Pancreas (tissue), 10 donors: ENCODE measurements around the gene PTPRK. TPM values are rescaled to one million over a fixed set of nuclear protein-coding genes. Genes with fewer than 3 reads are reported as not detected.

Experiments
- ATAC-seq, 4 donors: fragments of 200-7000 bp; cut with Tn5 transposase; one replicate each; pipeline versions ENCODE4 v1.8.0 to v1.9.1; 2020; ENCODE audit warnings: mild to moderate bottlenecking in 4 of 4, moderate library complexity in 4 of 4
- DNase-seq, 6 donors: peaks; one replicate each; pipeline ENCODE4 v3.0.0-alpha.2; 2020
- FAIRE-seq: peaks from 2 replicates; lab custom pipeline; 2012; peaks lifted over from hg19 to GRCh38; lab: Jason Lieb, UNC
- H3K27ac ChIP-seq, 4 donors: fragments of 200-600 bp; sonication (generic); 1 replicate in 3 of 4; 2 replicates in 1 of 4; pipeline versions ENCODE4 v1.5.0 to v1.8.0; 2020
- H3K27me3 ChIP-seq, 4 donors: fragments of 200-600 bp; one replicate each; pipeline ENCODE4 v1.8.0; 2021
- H3K36me3 ChIP-seq, 3 donors: fragments of 200-600 bp; sonication (generic) in 1 of 3; one replicate each; pipeline versions ENCODE4 v1.5.0 to v1.8.0; 2020 to 2021
- H3K4me1 ChIP-seq, 3 donors: fragments of 200-600 bp; one replicate each; pipeline ENCODE4 v1.8.0; 2021
- H3K4me3 ChIP-seq, 4 donors: fragments of 200-600 bp; sonication (generic) in 2 of 4; one replicate each; pipeline versions ENCODE4 v1.5.0 to v1.8.0; 2020 to 2021
- H3K9me3 ChIP-seq, 4 donors: fragments of 200-600 bp; one replicate each; pipeline ENCODE4 v1.8.0; 2021
- WGBS, 2 donors: extraction: QIAGEN DNeasy Blood & Tissue Kit; methylation state at CpG; one replicate each; pipeline ENCODE4 v1.1.7; 2013; 5-methylcytosine and 5-hydroxymethylcytosine counted together
- intact Hi-C, 3 donors: fragments of 100-400 bp; cut with DNase I; formaldehyde crosslinking; loops; one replicate each; pipeline versions ENCODE4 v1.11.1 to v1.14.2; 2022
- polyA plus RNA-seq, 2 donors: library from polyadenylated mRNA; stranded (reverse); fragments of 200-250 nt; gene quantifications; one replicate each; pipeline ENCODE4 v1.2.3, GENCODE V29; 2013
- total RNA-seq, 6 donors: library from RNA; stranded (reverse); fragmentation: NEBNext Ultra II Directional in 4 of 6; extraction: Animal tissue kit (Norgen Biotek cat#: 25700) in 4 of 6; gene quantifications; one replicate each; pipeline versions ENCODE4 v1.2.1 to v1.2.4, GENCODE V29; 2021 to 2023
- TF ChIP-seq, protein P1 (sequence below), 4 donors: fragments of 200-600 bp; sonication (generic) in 3 of 4; IDR thresholded peaks; one replicate each; pipeline versions ENCODE4 v1.5.0 to v1.8.0; 2021; ENCODE audit warnings: antibody characterized with exemption in 4 of 4
- donor health status: healthy with polysubstance abuse.
- donor health status: DM: no; HTN: no; CAD: no; lungs with moderate emphysema.
- donor health status: DM: no; HTN: no; CAD: no.
- donor health status: control.
- donor health status: control.
- donor health status: Bipolar disorder and iron deficiency.
- donor health status: DM: yes; HTN: yes; CAD: no.
- donor health status: DM: no; HTN: no; CAD: no.
- donor health status: DM: no; HTN: no; CAD: no.
- donor health status: DM: yes; HTN: yes; CAD: no.

Gene PTPRK
- total and polyA plus RNA-seq, 8 donors = 10.5 to 72.7 (median 51.7) TPM

DNA sequence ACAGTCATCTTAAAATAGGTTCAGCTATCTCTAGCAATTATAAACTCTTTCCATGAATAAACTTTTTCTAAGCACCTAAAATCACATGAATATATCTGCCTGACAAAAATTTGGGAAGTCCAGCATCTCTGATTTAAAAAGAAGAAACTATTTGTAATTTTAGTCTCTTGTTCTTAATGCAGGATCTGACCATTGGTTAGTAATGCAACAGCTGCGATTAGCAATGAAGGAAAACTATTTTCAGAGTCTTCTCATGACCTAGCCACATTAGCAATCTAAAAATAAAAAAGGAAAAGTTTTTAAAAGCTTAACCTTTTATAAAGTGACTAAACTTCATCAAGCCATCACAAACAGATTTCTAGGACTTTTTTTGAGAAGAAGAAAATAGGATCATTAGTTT is 97.5 kb downstream of the PTPRK start:
- H3K27me3 ChIP-seq = no peaks in the 10 kb centered on the region
- TF ChIP-seq, protein P1, sequence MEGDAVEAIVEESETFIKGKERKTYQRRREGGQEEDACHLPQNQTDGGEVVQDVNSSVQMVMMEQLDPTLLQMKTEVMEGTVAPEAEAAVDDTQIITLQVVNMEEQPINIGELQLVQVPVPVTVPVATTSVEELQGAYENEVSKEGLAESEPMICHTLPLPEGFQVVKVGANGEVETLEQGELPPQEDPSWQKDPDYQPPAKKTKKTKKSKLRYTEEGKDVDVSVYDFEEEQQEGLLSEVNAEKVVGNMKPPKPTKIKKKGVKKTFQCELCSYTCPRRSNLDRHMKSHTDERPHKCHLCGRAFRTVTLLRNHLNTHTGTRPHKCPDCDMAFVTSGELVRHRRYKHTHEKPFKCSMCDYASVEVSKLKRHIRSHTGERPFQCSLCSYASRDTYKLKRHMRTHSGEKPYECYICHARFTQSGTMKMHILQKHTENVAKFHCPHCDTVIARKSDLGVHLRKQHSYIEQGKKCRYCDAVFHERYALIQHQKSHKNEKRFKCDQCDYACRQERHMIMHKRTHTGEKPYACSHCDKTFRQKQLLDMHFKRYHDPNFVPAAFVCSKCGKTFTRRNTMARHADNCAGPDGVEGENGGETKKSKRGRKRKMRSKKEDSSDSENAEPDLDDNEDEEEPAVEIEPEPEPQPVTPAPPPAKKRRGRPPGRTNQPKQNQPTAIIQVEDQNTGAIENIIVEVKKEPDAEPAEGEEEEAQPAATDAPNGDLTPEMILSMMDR (IDR thresholded peaks at IDR 0.05) = no peak
- ATAC-seq = no peak
- peaks cover 0 to 11% (median 8%) of the 10 kb centered on the region in 3 donors for H3K4me1 ChIP-seq
- no peaks in the 10 kb centered on the region for H3K36me3 ChIP-seq
- intact Hi-C loops = no loop called here
- H3K27ac ChIP-seq = no peak overlapping the region
- DNase-seq = no peak
- no peak overlapping the region for H3K4me3 ChIP-seq
- no peaks in the 10 kb centered on the region for H3K9me3 ChIP-seq
- peak; percentile 29 for FAIRE-seq
- WGBS, 2 donors = 85 to 93% methylated on average over 1 of the region's 1 CpG

DNA sequence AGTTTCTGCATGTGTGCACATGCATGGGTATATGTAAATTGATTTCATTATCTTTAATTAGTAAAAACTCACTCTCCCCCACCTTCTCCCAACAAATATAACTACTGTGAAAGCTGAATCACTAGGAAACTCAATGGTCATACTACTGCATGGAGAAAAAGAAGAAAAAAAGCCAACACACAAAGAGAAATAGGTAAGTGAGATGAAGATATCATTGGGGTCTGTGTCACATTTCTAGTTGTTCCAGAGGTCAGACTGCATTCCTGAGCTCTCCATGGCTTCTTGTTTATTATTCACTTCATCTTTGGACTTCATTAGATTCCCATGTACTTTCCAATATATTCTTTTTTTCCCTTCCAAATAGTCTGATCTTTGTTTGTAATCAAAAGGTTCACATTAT is 98.2 kb downstream of the PTPRK start:
- no peak for FAIRE-seq
- ATAC-seq = no peak
- no peaks in the 10 kb centered on the region for H3K9me3 ChIP-seq
- no peak overlapping the region for H3K4me3 ChIP-seq
- no peak overlapping the region for H3K27ac ChIP-seq
- H3K27me3 ChIP-seq = no peaks in the 10 kb centered on the region
- TF ChIP-seq, protein P1 (IDR thresholded peaks at IDR 0.05) = no peak
- intact Hi-C loops = no loop called here
- DNase-seq = no peak
- no peaks in the 10 kb centered on the region for H3K36me3 ChIP-seq
- peaks cover 0 to 11% (median 8%) of the 10 kb centered on the region in 3 donors for H3K4me1 ChIP-seq

DNA sequence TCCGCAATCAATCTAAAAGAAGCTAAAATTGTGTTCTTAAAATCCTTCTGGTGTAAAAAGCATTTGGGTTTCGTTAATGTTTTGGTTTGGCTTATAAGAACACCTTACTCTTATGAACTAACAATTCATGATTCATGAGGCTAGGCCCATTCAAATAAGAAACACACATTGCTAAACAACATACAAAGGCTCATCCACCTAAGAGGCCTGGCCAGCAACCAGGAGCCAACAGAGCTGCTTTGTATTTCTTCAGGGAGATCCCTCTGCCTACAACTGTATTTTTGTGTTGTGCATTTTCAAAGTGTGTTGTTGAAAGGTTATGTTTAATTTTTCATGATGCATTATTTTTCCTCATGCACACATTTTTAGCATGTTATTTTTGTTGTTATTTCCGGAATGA is 98.6 kb downstream of the PTPRK start:
- Histone ChIP-seq H3K4me3 (no peak overlapping the region), H3K27ac (no peak overlapping the region), H3K27me3 (no peaks in the 10 kb centered on the region), H3K9me3 (no peaks in the 10 kb centered on the region), H3K4me1 (peaks cover 0 to 11% (median 8%) of the 10 kb centered on the region in 3 donors), H3K36me3 (no peaks in the 10 kb centered on the region)
- DNase-seq = no peak
- no peak for FAIRE-seq
- intact Hi-C loops = no loop called here
- ATAC-seq = peak in 2 of 4 donors; percentile 42 to 48
- TF ChIP-seq, protein P1 (IDR thresholded peaks at IDR 0.05) = no peak
- WGBS, 2 donors = 88 to 90% methylated on average over 3 of the region's 3 CpGs

DNA sequence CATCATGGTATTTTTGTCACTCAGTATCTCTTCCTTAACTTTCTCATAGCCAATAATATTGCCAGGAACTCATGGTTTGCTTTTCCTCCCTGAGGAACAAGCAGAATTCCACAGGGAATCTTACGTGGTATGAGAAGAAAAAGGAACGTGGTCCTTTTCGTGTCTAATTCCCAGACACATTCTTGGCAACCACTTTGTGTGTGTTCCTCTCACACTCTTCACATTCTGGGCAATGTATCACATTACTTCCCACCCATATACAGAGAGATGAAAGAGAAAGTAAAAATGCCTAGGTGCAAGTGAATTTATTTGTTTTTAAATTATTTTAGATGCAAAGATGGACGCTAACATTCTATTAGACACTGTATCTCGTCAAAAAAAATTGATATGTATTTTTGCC is 102.7 kb downstream of the PTPRK start:
- intact Hi-C loops = no loop called here
- H3K4me1 ChIP-seq = peaks cover 0 to 11% (median 8%) of the 10 kb centered on the region in 3 donors
- no peaks in the 10 kb centered on the region for H3K27me3 ChIP-seq
- DNase-seq (no peak), FAIRE-seq (no peak), ATAC-seq (no peak)
- no peaks in the 10 kb centered on the region for H3K9me3 ChIP-seq
- H3K4me3 ChIP-seq = no peak overlapping the region
- TF ChIP-seq, protein P1 (IDR thresholded peaks at IDR 0.05) = no peak
- H3K27ac ChIP-seq = peak overlapping the region in 1 of 4 donors; percentile 14
- 72 to 80% methylated on average over 5 of the region's 5 CpGs for WGBS, 2 donors
- no peaks in the 10 kb centered on the region for H3K36me3 ChIP-seq

DNA sequence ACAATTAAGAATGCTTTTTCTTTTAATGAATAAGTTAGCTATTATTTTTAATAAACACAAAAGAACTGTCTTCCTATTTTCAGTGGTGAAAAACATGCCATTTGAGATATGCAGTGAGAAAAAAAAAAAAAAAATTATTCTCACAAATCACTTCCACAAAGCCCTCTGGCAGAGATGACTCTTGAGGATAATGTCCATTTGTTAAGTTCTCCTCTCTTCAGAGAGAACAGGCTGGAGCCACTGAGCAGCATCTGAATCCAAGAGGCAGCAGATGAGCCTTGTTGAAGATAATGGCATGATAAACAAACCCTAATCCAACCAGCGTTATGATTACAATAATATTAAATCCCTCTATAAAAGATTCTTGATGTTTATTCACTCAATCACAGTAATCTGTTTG is 105.0 kb downstream of the PTPRK start:
- Histone ChIP-seq H3K27ac (no peak overlapping the region), H3K27me3 (no peaks in the 10 kb centered on the region), H3K4me1 (no peaks in the 10 kb centered on the region), H3K36me3 (no peaks in the 10 kb centered on the region), H3K9me3 (no peaks in the 10 kb centered on the region), H3K4me3 (no peak overlapping the region)
- peak; percentile 5 for FAIRE-seq
- TF ChIP-seq, protein P1 (IDR thresholded peaks at IDR 0.05) = no peak
- DNase-seq = no peak
- ATAC-seq = no peak
- intact Hi-C loops = no loop called here
- WGBS, 2 donors = 75 to 79% methylated on average over 1 of the region's 1 CpG
